DND-41 (cell line): ENCODE measurements around the gene YIPF1.

Experiments used
- EZH2 ChIP-seq: IDR thresholded peaks from 3 replicates; pipeline ENCODE4 v1.6.1; 2012; ENCODE audit warnings: borderline replicate concordance, low read depth, mild to moderate bottlenecking, moderate library complexity, low read length, inconsistent platforms; ENCODE audit not compliant: severe bottlenecking
- TF ChIP-seq, protein P1 (sequence below): IDR thresholded peaks from 2 replicates; pipeline ENCODE4 v1.5.1; 2012; ENCODE audit warnings: borderline replicate concordance, low read length, moderate library complexity, mild to moderate bottlenecking; ENCODE audit not compliant: poor library complexity, severe bottlenecking; ENCODE audit errors: extremely low read depth

DNA sequence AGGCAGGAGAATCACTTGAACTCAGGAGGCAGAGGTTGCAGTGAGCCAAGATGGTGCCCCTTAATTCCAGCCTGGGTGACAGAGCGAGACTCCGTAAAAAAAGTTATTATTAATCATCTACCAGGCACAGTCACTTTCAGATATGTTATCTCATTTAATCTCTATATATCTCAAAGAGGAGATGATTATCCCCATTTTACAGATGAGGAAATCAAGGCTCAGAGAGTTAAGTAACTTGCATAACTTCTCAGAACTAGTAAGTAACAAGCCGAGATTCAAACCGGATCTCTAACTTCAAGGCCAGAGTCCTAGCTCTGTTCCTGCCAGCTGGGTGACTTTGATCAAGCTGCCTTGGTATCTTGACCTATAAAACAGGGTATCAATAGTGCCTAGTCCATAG lies 21.8 kb upstream of the YIPF1 start:
- TF ChIP-seq, protein P1, sequence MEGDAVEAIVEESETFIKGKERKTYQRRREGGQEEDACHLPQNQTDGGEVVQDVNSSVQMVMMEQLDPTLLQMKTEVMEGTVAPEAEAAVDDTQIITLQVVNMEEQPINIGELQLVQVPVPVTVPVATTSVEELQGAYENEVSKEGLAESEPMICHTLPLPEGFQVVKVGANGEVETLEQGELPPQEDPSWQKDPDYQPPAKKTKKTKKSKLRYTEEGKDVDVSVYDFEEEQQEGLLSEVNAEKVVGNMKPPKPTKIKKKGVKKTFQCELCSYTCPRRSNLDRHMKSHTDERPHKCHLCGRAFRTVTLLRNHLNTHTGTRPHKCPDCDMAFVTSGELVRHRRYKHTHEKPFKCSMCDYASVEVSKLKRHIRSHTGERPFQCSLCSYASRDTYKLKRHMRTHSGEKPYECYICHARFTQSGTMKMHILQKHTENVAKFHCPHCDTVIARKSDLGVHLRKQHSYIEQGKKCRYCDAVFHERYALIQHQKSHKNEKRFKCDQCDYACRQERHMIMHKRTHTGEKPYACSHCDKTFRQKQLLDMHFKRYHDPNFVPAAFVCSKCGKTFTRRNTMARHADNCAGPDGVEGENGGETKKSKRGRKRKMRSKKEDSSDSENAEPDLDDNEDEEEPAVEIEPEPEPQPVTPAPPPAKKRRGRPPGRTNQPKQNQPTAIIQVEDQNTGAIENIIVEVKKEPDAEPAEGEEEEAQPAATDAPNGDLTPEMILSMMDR, result no peak
- no peak for TF ChIP-seq EZH2
